ENCODE measurements around the gene SLC25A33. TPM values are rescaled to one million over a fixed set of nuclear protein-coding genes. Genes with fewer than 3 reads are reported as not detected.
"Not testable (repeated sequence)": the region's sequence is repeated elsewhere in the genome, so short reads cannot be mapped to it uniquely, and the experiment has no call there.

Gene SLC25A33
- polyA plus RNA-seq, 1 experiment, result 4.1 TPM

DNA sequence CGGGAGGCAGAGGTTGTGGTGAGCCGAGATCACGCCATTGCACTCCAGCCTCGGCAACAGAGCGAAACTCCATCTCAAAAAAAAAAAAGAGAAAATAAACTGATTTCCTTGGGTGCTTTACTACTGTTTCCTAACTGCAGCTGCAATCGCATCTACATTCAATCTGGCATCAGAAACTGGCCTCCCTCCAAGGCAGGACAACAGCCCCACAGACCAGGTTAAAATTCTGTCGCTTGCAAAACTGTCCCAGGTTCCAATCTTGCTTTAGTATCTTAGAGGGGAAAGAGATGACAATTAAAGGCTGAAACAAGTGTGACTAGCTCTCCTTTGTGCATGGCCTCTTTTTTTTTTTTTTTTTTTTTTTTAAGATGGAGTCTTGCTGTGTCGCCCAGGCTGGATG is 32.4 kb upstream of the SLC25A33 start:
- Histone ChIP-seq H3K9me3 (ENCODE audit: control insufficient read depth, insufficient read depth, low read length) (no peaks in the 10 kb centered on the region), H3K4me3 (ENCODE audit: low read depth, low read length) (no peak overlapping the region), H3K27me3 (ENCODE audit: control insufficient read depth, insufficient read depth, low read length) (peaks cover 16% of the 10 kb centered on the region), H3K27ac (ENCODE audit: low read depth, low read length) (no peak overlapping the region)
- ChIA-PET POLR2A (interaction anchor here (0.6 kb wide), 1 partner anchor 58 kb away, joined by 5 read pairs; no protein-coding TSS in a partner anchor), CTCF (no interaction called here)
- TF ChIP-seq, protein P1, sequence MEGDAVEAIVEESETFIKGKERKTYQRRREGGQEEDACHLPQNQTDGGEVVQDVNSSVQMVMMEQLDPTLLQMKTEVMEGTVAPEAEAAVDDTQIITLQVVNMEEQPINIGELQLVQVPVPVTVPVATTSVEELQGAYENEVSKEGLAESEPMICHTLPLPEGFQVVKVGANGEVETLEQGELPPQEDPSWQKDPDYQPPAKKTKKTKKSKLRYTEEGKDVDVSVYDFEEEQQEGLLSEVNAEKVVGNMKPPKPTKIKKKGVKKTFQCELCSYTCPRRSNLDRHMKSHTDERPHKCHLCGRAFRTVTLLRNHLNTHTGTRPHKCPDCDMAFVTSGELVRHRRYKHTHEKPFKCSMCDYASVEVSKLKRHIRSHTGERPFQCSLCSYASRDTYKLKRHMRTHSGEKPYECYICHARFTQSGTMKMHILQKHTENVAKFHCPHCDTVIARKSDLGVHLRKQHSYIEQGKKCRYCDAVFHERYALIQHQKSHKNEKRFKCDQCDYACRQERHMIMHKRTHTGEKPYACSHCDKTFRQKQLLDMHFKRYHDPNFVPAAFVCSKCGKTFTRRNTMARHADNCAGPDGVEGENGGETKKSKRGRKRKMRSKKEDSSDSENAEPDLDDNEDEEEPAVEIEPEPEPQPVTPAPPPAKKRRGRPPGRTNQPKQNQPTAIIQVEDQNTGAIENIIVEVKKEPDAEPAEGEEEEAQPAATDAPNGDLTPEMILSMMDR (IDR thresholded peaks at IDR 0.05; ENCODE audit: low read depth, low read length), result no peak
- no peak for DNase-seq (ENCODE audit: low read depth, low spot score)

DNA sequence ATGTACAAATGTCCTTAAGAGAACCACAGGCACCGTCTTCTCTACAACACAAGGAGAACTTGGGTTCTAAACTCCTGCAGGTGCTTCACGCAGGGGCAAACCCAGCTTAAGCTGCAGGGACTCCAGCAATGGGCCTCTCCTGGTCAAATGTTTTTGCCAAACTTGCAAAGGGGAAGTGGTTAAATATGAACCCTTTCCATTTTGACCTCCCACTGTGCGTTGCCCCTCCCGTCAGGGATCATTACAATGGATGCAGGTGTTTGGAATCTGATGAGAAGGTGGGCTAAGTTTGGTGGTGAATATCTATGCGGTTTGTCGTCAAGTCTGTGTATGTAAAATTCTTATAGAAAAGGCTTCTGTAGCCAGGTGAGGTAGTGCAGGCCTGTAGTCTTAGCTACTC is 29.1 kb upstream of the SLC25A33 start:
- ChIA-PET POLR2A (no interaction called here), CTCF (interaction anchor here (0.7 to 0.9 kb wide), 2 partner anchors 19 to 227 kb away, joined by 3 to 5 read pairs; no protein-coding TSS in a partner anchor)
- no peak overlapping the region for H3K4me3 ChIP-seq (ENCODE audit: low read depth, low read length)
- DNase-seq (ENCODE audit: low read depth, low spot score), result no peak
- TF ChIP-seq, protein P1 (IDR thresholded peaks at IDR 0.05; ENCODE audit: low read depth, low read length), result no peak
- H3K9me3 ChIP-seq (ENCODE audit: control insufficient read depth, insufficient read depth, low read length), result no peaks in the 10 kb centered on the region
- H3K27ac ChIP-seq (ENCODE audit: low read depth, low read length), result no peak overlapping the region
- H3K27me3 ChIP-seq (ENCODE audit: control insufficient read depth, insufficient read depth, low read length), result peaks cover 13% of the 10 kb centered on the region

DNA sequence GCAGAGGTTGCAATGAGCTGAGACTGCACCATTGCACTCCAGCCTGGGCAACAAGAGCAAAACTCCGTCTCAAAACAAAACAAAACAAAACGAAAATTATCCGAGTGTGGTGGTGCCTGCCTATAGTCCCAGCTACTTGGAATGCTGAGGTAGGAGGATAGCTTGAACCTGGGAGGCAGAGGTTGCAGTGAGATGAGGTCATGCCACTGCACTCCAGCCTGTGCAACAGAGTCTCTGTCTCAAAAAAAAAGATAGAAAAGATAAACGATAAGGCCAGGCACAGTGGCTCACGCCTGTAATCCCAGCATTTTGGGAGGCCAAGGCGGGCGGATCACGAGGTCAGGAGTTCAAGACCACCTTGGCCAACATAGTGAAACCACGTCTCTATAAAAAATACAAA is 23.7 kb upstream of the SLC25A33 start:
- H3K27me3 ChIP-seq (ENCODE audit: control insufficient read depth, insufficient read depth, low read length); H3K9me3 ChIP-seq (ENCODE audit: control insufficient read depth, insufficient read depth, low read length); DNase-seq (ENCODE audit: low read depth, low spot score); H3K27ac ChIP-seq (ENCODE audit: low read depth, low read length); H3K4me3 ChIP-seq (ENCODE audit: low read depth, low read length); POLR2A ChIA-PET: not testable (repeated sequence)
- CTCF ChIA-PET, result interaction anchor here (0.8 kb wide), 1 partner anchor 20 kb away, joined by 3 read pairs; no protein-coding TSS in a partner anchor

DNA sequence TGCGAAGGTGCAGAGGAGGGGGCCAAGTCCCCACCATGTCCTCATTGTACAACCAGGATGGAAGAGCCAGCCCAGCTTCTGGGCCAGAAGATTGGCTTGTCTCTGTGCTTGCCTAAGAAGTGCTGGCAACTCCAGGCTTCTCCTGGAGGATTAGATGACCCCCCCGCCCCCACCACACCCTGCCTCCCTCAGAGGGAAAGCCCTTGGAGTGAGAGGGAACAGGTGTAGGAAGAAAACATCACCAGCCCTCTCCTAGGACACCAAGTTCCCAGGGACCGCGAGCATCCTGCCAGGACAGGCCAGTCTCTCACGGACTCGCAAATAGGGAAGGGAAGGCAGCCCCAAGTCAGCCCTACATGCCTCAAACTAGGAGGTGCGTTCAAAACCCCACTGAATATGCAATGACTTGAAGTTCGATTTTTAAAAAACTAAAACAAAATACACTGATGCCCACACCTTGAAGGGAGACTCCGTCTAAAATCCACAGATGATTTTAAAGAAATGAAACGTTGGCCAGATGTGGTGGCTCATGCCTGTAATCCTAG is 20.7 kb upstream of the SLC25A33 start:
- Histone ChIP-seq H3K4me3 (ENCODE audit: low read depth, low read length) (no peak overlapping the region), H3K27ac (ENCODE audit: low read depth, low read length) (no peak overlapping the region), H3K27me3 (ENCODE audit: control insufficient read depth, insufficient read depth, low read length) (no peaks in the 10 kb centered on the region), H3K9me3 (ENCODE audit: control insufficient read depth, insufficient read depth, low read length) (no peaks in the 10 kb centered on the region)
- no peak for DNase-seq (ENCODE audit: low read depth, low spot score)
- CTCF ChIA-PET, result interaction anchor here (0.6 kb wide), 1 partner anchor 147 kb away, joined by 4 read pairs; no protein-coding TSS in a partner anchor
- POLR2A ChIA-PET, result no interaction called here
- TF ChIP-seq, protein P1 (IDR thresholded peaks at IDR 0.05; ENCODE audit: low read depth, low read length), result no peak

DNA sequence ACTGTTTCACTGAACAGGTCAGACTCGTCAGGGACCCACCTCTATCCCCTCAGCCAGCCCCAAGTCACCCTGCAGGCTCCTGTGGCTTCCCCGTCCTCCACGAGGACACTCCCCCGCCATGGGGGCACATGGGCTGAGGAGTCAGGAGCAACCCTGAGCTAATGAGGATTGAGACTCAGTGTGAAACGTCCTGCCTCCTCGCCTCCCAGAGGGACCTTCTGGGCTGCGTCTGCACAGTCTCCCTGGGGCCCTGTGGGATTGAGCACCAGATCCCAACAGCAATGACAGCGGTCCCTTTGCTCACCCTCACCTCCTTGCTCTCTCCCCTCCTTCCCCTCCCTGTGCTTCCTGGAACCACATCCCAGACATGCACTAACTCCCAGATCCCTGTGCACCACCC is 18.9 kb upstream of the SLC25A33 start:
- no peak overlapping the region for H3K27ac ChIP-seq (ENCODE audit: low read depth, low read length)
- DNase-seq (ENCODE audit: low read depth, low spot score), result no peak
- POLR2A ChIA-PET, result no interaction called here
- H3K9me3 ChIP-seq (ENCODE audit: control insufficient read depth, insufficient read depth, low read length), result no peaks in the 10 kb centered on the region
- no peaks in the 10 kb centered on the region for H3K27me3 ChIP-seq (ENCODE audit: control insufficient read depth, insufficient read depth, low read length)
- H3K4me3 ChIP-seq (ENCODE audit: low read depth, low read length), result no peak overlapping the region
- CTCF ChIA-PET, result no interaction called here
- TF ChIP-seq, protein P1 (IDR thresholded peaks at IDR 0.05; ENCODE audit: low read depth, low read length), result no peak
